SK-N-SH (cell line): ENCODE data around the gene CASP7. TPM values are rescaled to one million over a fixed set of nuclear protein-coding genes. Genes with fewer than 3 reads are reported as not detected.

ENCODE experiments used
- CTCF ChIA-PET: fragments of 300-600, 350-600 bp; formaldehyde crosslinking; extraction: SDS; loops from one replicate; lab custom pipeline; 2021; lab: Yijun Ruan, JAX
- POLR2A ChIA-PET: fragments of 350-600 bp; sonication (Branson Sonifier 250); formaldehyde crosslinking; extraction: SDS; loops from one replicate; lab custom pipeline; 2020; ENCODE audit warnings: antibody characterized with exemption, inconsistent platforms; lab: Yijun Ruan, JAX
- DNase-seq: peaks from one replicate; pipeline ENCODE4 v3.0.0; 2012
- H2AFZ ChIP-seq: fragments of 200-600 bp; sonication (generic); 2 replicates; pipeline ENCODE4 v1.8.1; 2016; ENCODE audit warnings: antibody characterized with exemption, mild to moderate bottlenecking, low read depth
- H3F3A ChIP-seq: fragments of 200-600 bp; sonication (generic); replicated peaks from 2 replicates; pipeline ENCODE3; 2016; ENCODE audit warnings: antibody characterized with exemption, mild to moderate bottlenecking; ENCODE audit not compliant: insufficient read depth
- H3K27ac ChIP-seq, 2 experiments: fragments of 200-500 bp in 1 of 2; fragments of 200-600 bp in 1 of 2; sonication (Bioruptor generic) in 1 of 2; sonication (generic), shearing (Covaris generic) in 1 of 2; 2 replicates each; pipeline versions ENCODE4 v1.5.1 to v1.6.1; 2014 to 2016; ENCODE audit warnings: low read depth in 2 of 2, inconsistent platforms in 1 of 2, low read length in 1 of 2, mild to moderate bottlenecking in 1 of 2, mixed read lengths in 1 of 2
- H3K27me3 ChIP-seq: fragments of 200-600 bp; sonication (generic), shearing (Covaris generic); 2 replicates; pipeline ENCODE4 v1.6.1; 2016; ENCODE audit warnings: mixed run types; ENCODE audit not compliant: insufficient read depth
- H3K36me3 ChIP-seq, 2 experiments: fragments of 200-500 bp in 1 of 2; fragments of 200-600 bp in 1 of 2; sonication (Bioruptor generic) in 1 of 2; sonication (generic) in 1 of 2; replicated peaks in 1 of 2; 2 replicates each; pipeline versions ENCODE3 to v1.5.1; 2014 to 2016; ENCODE audit warnings: low read length in 1 of 2, mild to moderate bottlenecking in 1 of 2; ENCODE audit not compliant: insufficient read depth in 2 of 2, control insufficient read depth in 1 of 2
- H3K4me1 ChIP-seq, 2 experiments: fragments of 200-500 bp in 1 of 2; fragments of 200-600 bp in 1 of 2; sonication (Bioruptor generic) in 1 of 2; sonication (generic), shearing (Covaris generic) in 1 of 2; 2 replicates each; pipeline versions ENCODE4 v1.5.1 to v1.6.1; 2014 to 2016; ENCODE audit warnings: low read depth in 1 of 2, low read length in 1 of 2, mixed run types in 1 of 2; ENCODE audit not compliant: insufficient read depth in 2 of 2, control insufficient read depth in 1 of 2
- H3K4me2 ChIP-seq: fragments of 200-600 bp; sonication (generic), shearing (Covaris generic); 2 replicates; pipeline ENCODE4 v1.6.1; 2017; ENCODE audit warnings: mixed run types
- H3K4me3 ChIP-seq, 2 experiments: fragments of 200-500 bp in 1 of 2; fragments of 200-600 bp in 1 of 2; sonication (Bioruptor generic) in 1 of 2; sonication (generic), shearing (Covaris generic) in 1 of 2; 2 replicates each; pipeline versions ENCODE4 v1.5.1 to v1.8.1; 2014 to 2016; ENCODE audit warnings: low read depth in 2 of 2, inconsistent platforms in 1 of 2, low read length in 1 of 2, mild to moderate bottlenecking in 1 of 2, mixed read lengths in 1 of 2, moderate library complexity in 1 of 2
- H3K79me2 ChIP-seq: fragments of 200-600 bp; sonication (generic); 2 replicates; pipeline ENCODE4 v1.8.1; 2017; ENCODE audit warnings: mild to moderate bottlenecking; ENCODE audit not compliant: insufficient read depth
- H3K9ac ChIP-seq: fragments of 200-600 bp; sonication (generic); 2 replicates; pipeline ENCODE4 v1.6.1; 2017; ENCODE audit warnings: mixed run types
- H3K9me2 ChIP-seq: fragments of 200-600 bp; sonication (generic); 2 replicates; pipeline ENCODE4 v1.6.1; 2017; ENCODE audit warnings: mixed run types
- H3K9me3 ChIP-seq: fragments of 200-600 bp; sonication (generic); 2 replicates; pipeline ENCODE4 v1.6.1; 2017; ENCODE audit warnings: mixed run types, mild to moderate bottlenecking, moderate library complexity
- H4K20me1 ChIP-seq: fragments of 200-600 bp; sonication (generic); 2 replicates; pipeline ENCODE4 v1.6.1; 2017; ENCODE audit warnings: mild to moderate bottlenecking, mixed run types; ENCODE audit not compliant: insufficient read depth
- EZH2phosphoT487 ChIP-seq: fragments of 200-600 bp; sonication (generic); IDR thresholded peaks from 2 replicates; pipeline ENCODE4 v1.6.1; 2017; ENCODE audit warnings: low read depth, mixed run types, mild to moderate bottlenecking, antibody characterized with exemption, moderate library complexity, borderline replicate concordance
- FOSL2 ChIP-seq: IDR thresholded peaks from 2 replicates; pipeline ENCODE4 v1.4.0; 2012; ENCODE audit warnings: low read depth, mild to moderate bottlenecking, moderate library complexity, borderline replicate concordance
- FOXJ3 ChIP-seq: sonication (generic); formaldehyde crosslinking; IDR thresholded peaks from 2 replicates; pipeline ENCODE4 v1.5.1; 2020; ENCODE audit warnings: mild to moderate bottlenecking, missing genetic modification reagents
- FOXM1 ChIP-seq: IDR thresholded peaks from 2 replicates; pipeline ENCODE4 v1.4.0; 2012; ENCODE audit warnings: low read depth, mild to moderate bottlenecking
- GATA2 ChIP-seq: sonication (generic); formaldehyde crosslinking; IDR thresholded peaks from 2 replicates; pipeline ENCODE4 v1.5.0; 2020; ENCODE audit warnings: mild to moderate bottlenecking, missing genetic modification reagents
- JUND ChIP-seq: IDR thresholded peaks from 2 replicates; pipeline ENCODE4 v1.4.0; 2012
- MEF2A ChIP-seq: IDR thresholded peaks from 2 replicates; pipeline ENCODE4 v1.4.0; 2012; ENCODE audit warnings: low read depth, borderline replicate concordance
- MXI1 ChIP-seq: IDR thresholded peaks from 2 replicates; pipeline ENCODE4 v1.6.1; 2012; ENCODE audit warnings: mild to moderate bottlenecking, low read depth, low read length, improper control_type of control experiment
- NFIC ChIP-seq: IDR thresholded peaks from 2 replicates; pipeline ENCODE4 v1.4.0; 2012; ENCODE audit warnings: borderline replicate concordance
- PBX3 ChIP-seq: IDR thresholded peaks from 2 replicates; pipeline ENCODE4; 2012
- RAD21 ChIP-seq: IDR thresholded peaks from 2 replicates; pipeline ENCODE4 v1.6.1; 2012; ENCODE audit warnings: mild to moderate bottlenecking, low read length
- RCOR1 ChIP-seq: fragments of 150-350 bp; IDR thresholded peaks from 2 replicates; pipeline ENCODE4 v1.6.1; 2017; ENCODE audit warnings: antibody characterized with exemption, low read length
- RFX5 ChIP-seq: IDR thresholded peaks from 2 replicates; pipeline ENCODE4 v1.6.1; 2012; ENCODE audit warnings: mild to moderate bottlenecking, improper control_type of control experiment, low read length
- RXRA ChIP-seq: IDR thresholded peaks from 2 replicates; pipeline ENCODE4 v1.4.0; 2012; ENCODE audit warnings: low read depth, mild to moderate bottlenecking, borderline replicate concordance
- SIN3A ChIP-seq: IDR thresholded peaks from 2 replicates; pipeline ENCODE4 v1.6.1; 2012; ENCODE audit warnings: low read depth, mild to moderate bottlenecking, low read length, moderate library complexity, borderline replicate concordance
- TAF1 ChIP-seq: IDR thresholded peaks from 2 replicates; pipeline ENCODE4 v1.6.1; 2012; ENCODE audit warnings: low read depth, mild to moderate bottlenecking, low read length, moderate library complexity, borderline replicate concordance
- TCF12 ChIP-seq: IDR thresholded peaks from 2 replicates; pipeline ENCODE4 v1.4.0; 2012
- TEAD4 ChIP-seq: IDR thresholded peaks from 2 replicates; pipeline ENCODE4 v1.4.0; 2012; ENCODE audit warnings: mild to moderate bottlenecking, borderline replicate concordance; ENCODE audit not compliant: insufficient read depth
- USF2 ChIP-seq: fragments of 150-350 bp; IDR thresholded peaks from 2 replicates; pipeline ENCODE4 v1.6.1; 2017; ENCODE audit warnings: antibody characterized with exemption, low read length, low read depth, borderline replicate concordance
- YY1 ChIP-seq: IDR thresholded peaks from 2 replicates; pipeline ENCODE4 v1.4.0; 2012; ENCODE audit warnings: low read depth, mild to moderate bottlenecking
- WGBS: methylation state at CpG from one replicate; pipeline ENCODE4 v1.1.6; 2017; ENCODE audit warnings: low lambda C conversion rate; 5-methylcytosine and 5-hydroxymethylcytosine counted together
- polyA plus RNA-seq, 3 experiments: library from polyadenylated mRNA; depleted of rRNA; stranded (reverse); fragments of >200 nt; gene quantifications; 2 replicates each; pipeline ENCODE4 v1.2.3, GENCODE V29; 2012
- TF ChIP-seq, protein P1 (sequence below): fragments of 150-350 bp; IDR thresholded peaks from 2 replicates; pipeline ENCODE4 v1.6.1; 2016; ENCODE audit warnings: mild to moderate bottlenecking, low read depth, low read length

CASP7 gene
- polyA plus RNA-seq, 1 of the 3 experiments (the other 2 are of a cell fraction), result 15.1 TPM

DNA sequence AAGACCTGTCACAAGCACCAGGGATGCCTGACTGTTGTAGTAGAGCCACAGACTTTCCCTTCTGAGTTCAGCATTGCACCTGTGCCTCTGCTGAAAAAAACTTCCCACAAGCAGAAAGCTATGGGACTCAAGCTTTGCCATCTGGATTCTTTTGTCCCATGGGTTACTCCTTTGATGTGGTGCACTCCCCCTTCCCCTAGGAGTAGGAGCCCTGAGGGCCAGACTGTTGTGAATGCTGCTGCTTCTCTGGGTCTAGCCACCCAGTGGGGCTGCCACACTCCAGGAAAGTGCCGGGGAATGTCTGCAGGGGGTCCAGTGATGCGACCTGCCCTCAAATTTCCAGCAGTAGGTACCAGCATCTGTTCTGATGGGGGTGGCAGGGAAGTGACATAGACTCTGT, 11.7 kb downstream of the CASP7 start:
- H3K4me2 ChIP-seq, result no peak overlapping the region
- 95% methylated on average over 2 of the region's 2 CpGs for WGBS
- TF ChIP-seq FOXJ3 (CRISPR knock-in tag) (no peak), RAD21 (no peak), FOXM1 (no peak), YY1 (no peak), RFX5 (no peak), TEAD4 (no peak), TCF12 (no peak), RCOR1 (no peak)
- H3K4me3 ChIP-seq, result no peak overlapping the region
- no peaks in the 10 kb centered on the region for H3K27me3 ChIP-seq
- peaks cover 14% of the 10 kb centered on the region; the same call in 1 of the 2 replicates for H3K9me3 ChIP-seq
- peaks cover 4 to 14% of the 10 kb centered on the region in 2 experiments for H3K36me3 ChIP-seq
- peaks cover 49% of the 10 kb centered on the region for H3K79me2 ChIP-seq
- no peak overlapping the region for H2AFZ ChIP-seq
- no peak for DNase-seq
- ChIA-PET POLR2A (no interaction called here), CTCF (interaction anchor here (1.2 to 1.4 kb wide), 2 partner anchors 12 to 13 kb away, joined by 4 read pairs; no protein-coding TSS in a partner anchor)
- no peaks in the 10 kb centered on the region for H3K9me2 ChIP-seq
- no peak overlapping the region for H3K27ac ChIP-seq
- H3K9ac ChIP-seq, result no peak overlapping the region
- no peaks in the 10 kb centered on the region for H3K4me1 ChIP-seq
- no peaks in the 10 kb centered on the region for H4K20me1 ChIP-seq
- H3F3A ChIP-seq, result no peaks in the 10 kb centered on the region

- peaks cover 40% of the 10 kb centered on the region for H3K79me2 ChIP-seq
Observed at GRCh38 chr10:113692271-113692670, 12.6 kb downstream of the CASP7 start.

GRCh38 chr10:113693348-113693747, 13.6 kb downstream of the CASP7 start:
- H3K4me1 ChIP-seq, result no peaks in the 10 kb centered on the region
- H3K27me3 ChIP-seq, result no peaks in the 10 kb centered on the region
- CTCF ChIA-PET, result interaction anchor here (0.6 to 0.9 kb wide), 2 partner anchors 11 to 30 kb away, joined by 3 to 4 read pairs; no protein-coding TSS in a partner anchor
- H3F3A ChIP-seq, result no peaks in the 10 kb centered on the region
- H3K36me3 ChIP-seq, result peaks cover 13 to 15% of the 10 kb centered on the region in 2 experiments
- H4K20me1 ChIP-seq, result no peaks in the 10 kb centered on the region
- no peak overlapping the region for H3K4me3 ChIP-seq
- no peak for DNase-seq
- H3K9me3 ChIP-seq, result peaks cover 7% of the 10 kb centered on the region; the same call in 1 of the 2 replicates
- POLR2A ChIA-PET, result no interaction called here
- no peak overlapping the region for H2AFZ ChIP-seq
- 84% methylated on average over 2 of the region's 2 CpGs for WGBS
- H3K79me2 ChIP-seq, result peaks cover 37% of the 10 kb centered on the region
- H3K9ac ChIP-seq, result no peak overlapping the region
- no peaks in the 10 kb centered on the region for H3K9me2 ChIP-seq
- no peak overlapping the region for H3K27ac ChIP-seq
- H3K4me2 ChIP-seq, result no peak overlapping the region
- no peak for TF ChIP-seq PBX3
- TF ChIP-seq TEAD4, result no peak
- TF ChIP-seq RXRA, result no peak
- no peak for TF ChIP-seq FOXJ3 (CRISPR knock-in tag)
- TF ChIP-seq JUND, result no peak
- no peak for TF ChIP-seq TAF1
- no peak for TF ChIP-seq MEF2A
- no peak for TF ChIP-seq SIN3A
- TF ChIP-seq FOSL2, result no peak
- TF ChIP-seq USF2, result no peak
- no peak for TF ChIP-seq TCF12
- no peak for TF ChIP-seq EZH2phosphoT487
- TF ChIP-seq, protein P1, sequence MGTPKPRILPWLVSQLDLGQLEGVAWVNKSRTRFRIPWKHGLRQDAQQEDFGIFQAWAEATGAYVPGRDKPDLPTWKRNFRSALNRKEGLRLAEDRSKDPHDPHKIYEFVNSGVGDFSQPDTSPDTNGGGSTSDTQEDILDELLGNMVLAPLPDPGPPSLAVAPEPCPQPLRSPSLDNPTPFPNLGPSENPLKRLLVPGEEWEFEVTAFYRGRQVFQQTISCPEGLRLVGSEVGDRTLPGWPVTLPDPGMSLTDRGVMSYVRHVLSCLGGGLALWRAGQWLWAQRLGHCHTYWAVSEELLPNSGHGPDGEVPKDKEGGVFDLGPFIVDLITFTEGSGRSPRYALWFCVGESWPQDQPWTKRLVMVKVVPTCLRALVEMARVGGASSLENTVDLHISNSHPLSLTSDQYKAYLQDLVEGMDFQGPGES, result no peak
- no peak for TF ChIP-seq MXI1

More at GRCh38 chr10:113692271-113692670, 12.6 kb downstream of the CASP7 start:
- Histone ChIP-seq H3K4me3 (no peak overlapping the region; a peak in 1 of 4 replicates), H3K9me3 (peaks cover 7% of the 10 kb centered on the region; the same call in 1 of the 2 replicates), H3F3A (no peaks in the 10 kb centered on the region), H3K36me3 (peaks cover 5 to 10% of the 10 kb centered on the region in 2 experiments), H2AFZ (no peak overlapping the region), H3K4me2 (no peak overlapping the region), H4K20me1 (no peaks in the 10 kb centered on the region), H3K27ac (no peak overlapping the region), H3K9me2 (no peaks in the 10 kb centered on the region), H3K9ac (no peak overlapping the region), H3K4me1 (no peaks in the 10 kb centered on the region), H3K27me3 (no peaks in the 10 kb centered on the region)
- ChIA-PET CTCF (interaction anchor here (1.4 kb wide), 1 partner anchor 12 kb away, joined by 4 read pairs; no protein-coding TSS in a partner anchor), POLR2A (no interaction called here)
- TF ChIP-seq FOXM1, result no peak
- TF ChIP-seq NFIC, result no peak
- TF ChIP-seq TEAD4, result no peak
- no peak for TF ChIP-seq GATA2 (CRISPR knock-in tag)
- no peak for DNase-seq
- WGBS, result 80% methylated on average over 2 of the region's 6 CpGs
